IMR-90 (cell line): ENCODE results near the gene GJE1. TPM values are rescaled to one million over a fixed set of nuclear protein-coding genes. Genes with fewer than 3 reads are reported as not detected.
"Not testable (repeated sequence)": the region's sequence is repeated elsewhere in the genome, so short reads cannot be mapped to it uniquely, and the experiment has no call there.

Experiments
- ATAC-seq: fragments of 200-7000 bp; cut with Tn5 transposase; 2 replicates; pipeline ENCODE4 v1.9.1; 2020; ENCODE audit warnings: low read depth, mild to moderate bottlenecking, moderate library complexity
- BruUV-seq: library from RNA; stranded (reverse); fragments of 400-500 nt; replicated peaks from 2 replicates; lab custom pipeline; 2021; lab: Mats Ljungman, UMichigan
- CTCF ChIA-PET: fragments of 300-600 bp; formaldehyde crosslinking; extraction: SDS; loops from one replicate; lab custom pipeline; 2021; ENCODE audit warnings: antibody characterized with exemption; lab: Yijun Ruan, JAX
- POLR2A ChIA-PET: fragments of 300-600 bp; sonication (Branson Sonifier 250); formaldehyde crosslinking; loops from one replicate; lab custom pipeline; 2022; ENCODE audit warnings: antibody characterized with exemption; ENCODE audit not compliant: unreplicated experiment; lab: Charles Lee
- DNase-seq: peaks from one replicate; pipeline ENCODE4 v3.0.0; 2013
- H2AFZ ChIP-seq: replicated peaks from 2 replicates; pipeline ENCODE3; 2013; ENCODE audit warnings: low read length, mild to moderate bottlenecking; ENCODE audit not compliant: poor library complexity
- H2AK5ac ChIP-seq: 2 replicates; pipeline ENCODE4 v1.6.1; 2013; ENCODE audit warnings: low read depth, low read length, inconsistent platforms
- H2AK9ac ChIP-seq: replicated peaks from 2 replicates; pipeline ENCODE3; 2013; ENCODE audit warnings: mild to moderate bottlenecking, low read depth, low read length, moderate library complexity; ENCODE audit not compliant: poor library complexity
- H2BK120ac ChIP-seq: 2 replicates; pipeline ENCODE4 v1.6.1; 2013; ENCODE audit warnings: low read depth, low read length, inconsistent platforms
- H2BK15ac ChIP-seq: 3 replicates; pipeline ENCODE4 v1.6.1; 2013; ENCODE audit warnings: low read depth, low read length, inconsistent platforms
- H2BK20ac ChIP-seq: 2 replicates; pipeline ENCODE4 v1.6.1; 2013; ENCODE audit warnings: low read depth, mild to moderate bottlenecking, inconsistent platforms, low read length, moderate library complexity
- H2BK5ac ChIP-seq: 2 replicates; pipeline ENCODE4 v1.6.1; 2013; ENCODE audit warnings: mild to moderate bottlenecking, low read depth, low read length, inconsistent platforms; ENCODE audit not compliant: poor library complexity, severe bottlenecking
- H3K14ac ChIP-seq: replicated peaks from 2 replicates; pipeline ENCODE4 v1.6.1; 2013; ENCODE audit warnings: low read depth, low read length, inconsistent platforms
- H3K18ac ChIP-seq: 2 replicates; pipeline ENCODE4 v1.6.1; 2013; ENCODE audit warnings: low read depth, low read length, control low read depth
- H3K23ac ChIP-seq: 2 replicates; pipeline ENCODE4 v1.6.1; 2013; ENCODE audit warnings: low read depth, low read length, inconsistent platforms
- H3K27ac ChIP-seq: 2 replicates; pipeline ENCODE4 v1.5.1; 2013; ENCODE audit warnings: mild to moderate bottlenecking, control low read depth, low read length; ENCODE audit not compliant: insufficient read depth
- H3K27me3 ChIP-seq: 2 replicates; pipeline ENCODE4 v1.6.1; 2013; ENCODE audit warnings: low read length; ENCODE audit not compliant: control insufficient read depth, insufficient read depth
- H3K36me3 ChIP-seq: 2 replicates; pipeline ENCODE4 v1.6.1; 2013; ENCODE audit warnings: low read length, mixed read lengths; ENCODE audit not compliant: control insufficient read depth, insufficient read depth
- H3K4ac ChIP-seq: 2 replicates; pipeline ENCODE4 v1.6.1; 2013; ENCODE audit warnings: low read depth, low read length, inconsistent platforms
- H3K4me1 ChIP-seq: 2 replicates; pipeline ENCODE4 v1.6.1; 2013; ENCODE audit warnings: low read length, mixed read lengths; ENCODE audit not compliant: control insufficient read depth, insufficient read depth
- H3K4me2 ChIP-seq: 2 replicates; pipeline ENCODE4 v1.6.1; 2013; ENCODE audit warnings: low read depth, mild to moderate bottlenecking, control low read depth, low read length, moderate library complexity
- H3K4me3 ChIP-seq: 2 replicates; pipeline ENCODE4 v1.5.1; 2013; ENCODE audit warnings: low read depth, mild to moderate bottlenecking, control low read depth, low read length, moderate library complexity; ENCODE audit not compliant: insufficient read depth
- H3K56ac ChIP-seq: 2 replicates; pipeline ENCODE4 v1.6.1; 2013; ENCODE audit warnings: low read length, inconsistent platforms; ENCODE audit not compliant: insufficient read depth; ENCODE audit errors: extremely low read depth
- H3K79me1 ChIP-seq, 2 experiments: 2 replicates each; pipeline ENCODE4 v1.6.1; 2013; ENCODE audit warnings: low read length in 2 of 2, inconsistent platforms in 1 of 2, low read depth in 1 of 2
- H3K9ac ChIP-seq: 2 replicates; pipeline ENCODE4 v1.6.1; 2013; ENCODE audit warnings: low read depth, low read length, control low read depth
- H3K9me1 ChIP-seq: 2 replicates; pipeline ENCODE4 v1.6.1; 2013; ENCODE audit warnings: low read length, inconsistent platforms; ENCODE audit not compliant: insufficient read depth
- H3K9me3 ChIP-seq: 2 replicates; pipeline ENCODE4 v1.6.1; 2013; ENCODE audit warnings: low read length; ENCODE audit not compliant: control insufficient read depth, insufficient read depth
- H4K20me1 ChIP-seq: 2 replicates; pipeline ENCODE4 v1.6.1; 2013; ENCODE audit warnings: low read length, inconsistent platforms; ENCODE audit not compliant: insufficient read depth
- H4K5ac ChIP-seq: 2 replicates; pipeline ENCODE4 v1.6.1; 2013; ENCODE audit warnings: mild to moderate bottlenecking, low read depth, low read length, control low read depth
- H4K8ac ChIP-seq, 2 experiments: 2 replicates each; pipeline ENCODE4 v1.6.1; 2013; ENCODE audit warnings: low read depth in 2 of 2, low read length in 2 of 2, control low read depth in 1 of 2, inconsistent platforms in 1 of 2
- H4K91ac ChIP-seq: 2 replicates; pipeline ENCODE4 v1.6.1; 2013; ENCODE audit warnings: low read depth, low read length, inconsistent platforms; ENCODE audit not compliant: insufficient read depth
- WGBS, 2 experiments: methylation state at CpG; one replicate each; pipeline versions ENCODE4 v1.1.5 to v1.1.7; 2013; ENCODE audit warnings: missing lambda C conversion rate in 2 of 2; ENCODE audit not compliant: insufficient read length in 1 of 2; ENCODE audit errors: extremely low coverage in 2 of 2; 5-methylcytosine and 5-hydroxymethylcytosine counted together
- dilution Hi-C: fragments of 300-500 bp; cut with HindIII; formaldehyde crosslinking; loops from one replicate; pipeline ENCODE4 v1.14.3; 2018; ENCODE audit warnings: low sequenced_read_pairs; ENCODE audit not compliant: unreplicated experiment
- in situ Hi-C: fragments of 300-500 bp; cut with MboI; formaldehyde crosslinking; loops from 3 replicates; pipeline ENCODE4 v1.14.3; 2019; ENCODE audit warnings: low sequenced_read_pairs, inconsistent platforms, mixed read lengths
- intact Hi-C: fragments of 100-400 bp; cut with micrococcal nuclease; formaldehyde crosslinking; loops from 2 replicates; pipeline ENCODE4 v1.10.0; 2022
- polyA plus RNA-seq, 3 experiments: library from polyadenylated mRNA; depleted of rRNA; stranded (reverse); fragments of >200 nt; gene quantifications; 2 replicates each; pipeline ENCODE4 v1.2.3, GENCODE V29; 2012; ENCODE audit warnings: low replicate concordance in 1 of 3
- total RNA-seq: library from RNA; depleted of rRNA; stranded (reverse); fragments of >200 nt; gene quantifications from 2 replicates; pipeline ENCODE4 v1.2.3, GENCODE V29; 2012

GJE1 gene
- total and polyA plus RNA-seq, 2 of the 4 experiments (the other 2 are of a cell fraction) = not detected

DNA sequence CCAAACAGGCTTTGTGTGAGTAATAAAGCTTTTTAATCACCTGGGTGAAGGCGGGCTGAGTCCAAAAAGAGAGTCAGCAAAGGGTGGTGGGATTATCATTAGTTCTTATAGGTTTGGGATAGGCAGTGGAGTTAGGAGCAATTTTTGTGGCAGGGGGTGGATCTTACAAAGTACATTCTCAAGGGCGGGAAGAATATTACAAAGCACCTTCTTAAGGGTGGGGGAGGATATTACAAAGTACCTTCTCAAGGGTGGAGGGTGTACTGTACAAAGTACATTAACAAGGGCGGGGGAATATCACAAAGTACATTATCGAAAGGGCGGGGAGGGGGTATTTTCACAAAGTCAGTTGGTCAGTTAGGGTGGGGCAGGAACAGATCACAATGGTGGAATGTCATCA, 27.9 kb upstream of the GJE1 start:
- H2BK20ac ChIP-seq, H2AK9ac ChIP-seq, dilution Hi-C loops, H4K5ac ChIP-seq, H2AFZ ChIP-seq, H3K9ac ChIP-seq, POLR2A ChIA-PET, BruUV-seq, H3K9me3 ChIP-seq, H4K8ac ChIP-seq, H2BK120ac ChIP-seq, intact Hi-C loops, H3K36me3 ChIP-seq, H4K91ac ChIP-seq, H3K27me3 ChIP-seq, H2AK5ac ChIP-seq, H3K18ac ChIP-seq, H3K79me1 ChIP-seq, H3K9me1 ChIP-seq, H2BK15ac ChIP-seq, H4K20me1 ChIP-seq, H2BK5ac ChIP-seq, ATAC-seq, H3K23ac ChIP-seq, H3K4ac ChIP-seq, H3K56ac ChIP-seq, H3K4me2 ChIP-seq, DNase-seq, H3K4me3 ChIP-seq, H3K27ac ChIP-seq, CTCF ChIA-PET, H3K14ac ChIP-seq, H3K4me1 ChIP-seq: not testable (repeated sequence)
- WGBS, 2 experiments = no CpG with 5 or more reads among the region's 5 CpGs
- in situ Hi-C loops = loop anchor here (10.0 kb wide), 1 partner anchor 120 kb away; no protein-coding TSS in a partner anchor

- H4K91ac ChIP-seq, H3K27me3 ChIP-seq, H3K9me1 ChIP-seq, dilution Hi-C loops, H3K9me3 ChIP-seq, H3K18ac ChIP-seq, H3K4ac ChIP-seq, POLR2A ChIA-PET, H2AFZ ChIP-seq, H4K5ac ChIP-seq, H3K4me2 ChIP-seq, H3K56ac ChIP-seq, H3K79me1 ChIP-seq, H2AK9ac ChIP-seq, H3K27ac ChIP-seq, H2AK5ac ChIP-seq, H2BK5ac ChIP-seq, H3K23ac ChIP-seq, ATAC-seq, H3K4me1 ChIP-seq, H3K4me3 ChIP-seq, BruUV-seq, H2BK15ac ChIP-seq, H3K14ac ChIP-seq, intact Hi-C loops, H4K20me1 ChIP-seq, DNase-seq, H2BK20ac ChIP-seq, H3K36me3 ChIP-seq, H4K8ac ChIP-seq, H3K9ac ChIP-seq, H2BK120ac ChIP-seq, CTCF ChIA-PET: not testable (repeated sequence)
- WGBS, 2 experiments = 70% methylated on average over 2 of the region's 9 CpGs; no CpG with 5 or more reads in 1 of the 2 experiments
- in situ Hi-C loops = loop anchor here (10.0 kb wide), 1 partner anchor 436 kb away; no protein-coding TSS in a partner anchor
Measured at GRCh38 chr6:142110820-142111219, 21.9 kb upstream of the GJE1 start.
